Activated naive CD4-positive, alpha-beta T cell treated with anti-CD3 and anti-CD28 coated beads, Interleukin-2, amount 50 U/mL, for 16 hours (primary cell): ENCODE results near the gene XPR1.

ENCODE experiments used
- DNase-seq: peaks from one replicate; pipeline ENCODE4 v3.0.0-alpha.2; 2020

Gene XPR1

DNA sequence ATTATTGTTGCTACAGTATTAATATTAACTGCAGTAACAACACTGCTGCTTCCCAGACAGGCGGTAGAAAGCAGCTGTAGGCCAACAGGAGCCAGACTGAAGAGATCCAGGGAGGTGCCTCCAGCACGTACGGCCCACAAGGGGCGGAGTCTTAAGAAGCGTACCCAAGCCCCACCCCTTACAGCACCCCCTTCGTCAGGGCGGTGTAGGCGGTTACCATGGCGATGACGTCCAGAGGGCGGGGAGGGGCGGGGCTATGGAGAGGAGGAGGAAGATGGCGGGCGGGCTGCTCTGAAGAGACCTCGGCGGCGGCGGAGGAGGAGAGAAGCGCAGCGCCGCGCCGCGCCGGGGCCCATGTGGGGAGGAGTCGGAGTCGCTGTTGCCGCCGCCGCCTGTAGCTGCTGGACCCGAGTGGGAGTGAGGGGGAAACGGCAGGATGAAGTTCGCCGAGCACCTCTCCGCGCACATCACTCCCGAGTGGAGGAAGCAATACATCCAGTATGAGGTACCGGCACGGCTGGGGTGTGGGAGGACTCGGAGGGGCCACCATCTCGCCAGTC is at the start of gene XPR1:
TSS of gene XPR1 (plus strand) at position 257 of the 560 bp plus-strand sequence. CDS start at position 437, 180 bp downstream.
- DNase-seq, result peak; percentile 96

DNA sequence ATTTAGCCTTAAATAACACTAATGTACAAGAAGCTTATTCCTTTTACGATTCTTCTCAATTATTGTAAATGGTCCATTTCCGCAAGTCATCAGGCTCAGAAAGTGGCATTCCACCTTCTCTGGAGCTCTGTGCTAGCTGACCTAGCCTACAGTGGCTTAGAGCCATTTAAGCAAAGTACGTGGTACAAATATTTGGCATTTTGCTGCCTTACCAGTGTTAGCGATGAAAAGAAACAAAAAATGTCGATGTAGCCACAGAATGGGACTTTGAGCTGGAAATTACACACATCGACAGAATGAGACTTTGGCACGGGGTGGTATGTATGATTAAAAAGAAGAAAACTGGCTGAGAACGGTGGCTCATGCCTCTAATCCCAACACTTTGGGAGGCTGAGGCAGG is 47.0 kb upstream of the XPR1 start:
- no peak for DNase-seq

DNA sequence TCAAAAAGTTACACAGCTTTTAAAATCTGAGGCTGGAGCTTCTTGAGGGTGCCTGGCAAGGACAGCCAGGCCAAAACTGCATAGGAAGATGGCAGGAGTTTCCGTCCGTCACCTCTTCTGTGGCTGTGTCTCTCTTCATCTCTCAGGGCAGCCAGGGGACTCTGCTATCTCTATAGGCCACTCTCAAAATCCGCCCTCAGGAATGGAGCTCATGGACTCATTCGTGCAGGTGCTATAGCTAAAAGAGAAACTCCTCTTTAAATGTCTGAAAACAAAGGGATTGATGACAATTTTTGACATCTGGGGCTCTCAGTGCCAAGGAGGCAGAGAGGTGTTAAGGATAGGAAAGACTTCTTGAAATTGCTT is 45.8 kb upstream of the XPR1 start:
- DNase-seq, result no peak

DNA sequence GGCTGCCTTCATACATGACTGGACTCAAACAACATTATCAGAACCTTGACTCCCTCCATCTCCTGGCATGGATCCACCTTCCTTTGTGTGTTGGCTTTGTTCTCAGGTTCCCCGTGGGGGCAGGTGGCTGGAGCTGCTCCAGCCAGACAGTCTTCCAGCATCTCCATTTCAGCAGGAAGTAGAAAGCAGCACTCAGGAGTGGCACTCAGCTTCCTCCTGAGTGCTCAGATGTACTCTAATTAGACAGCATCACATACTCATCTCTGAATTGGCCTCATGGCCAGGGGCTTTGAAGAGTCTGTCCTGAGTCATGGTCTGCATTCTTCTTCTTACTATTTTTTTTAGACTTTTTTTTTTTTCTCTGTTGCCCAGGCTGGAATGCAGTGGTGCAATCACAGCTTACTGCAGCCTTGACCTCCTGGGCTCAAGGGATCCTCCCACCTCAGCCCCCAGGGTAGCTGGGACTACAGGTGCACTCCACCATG is 45.1 kb upstream of the XPR1 start:
- DNase-seq, result no peak

DNA sequence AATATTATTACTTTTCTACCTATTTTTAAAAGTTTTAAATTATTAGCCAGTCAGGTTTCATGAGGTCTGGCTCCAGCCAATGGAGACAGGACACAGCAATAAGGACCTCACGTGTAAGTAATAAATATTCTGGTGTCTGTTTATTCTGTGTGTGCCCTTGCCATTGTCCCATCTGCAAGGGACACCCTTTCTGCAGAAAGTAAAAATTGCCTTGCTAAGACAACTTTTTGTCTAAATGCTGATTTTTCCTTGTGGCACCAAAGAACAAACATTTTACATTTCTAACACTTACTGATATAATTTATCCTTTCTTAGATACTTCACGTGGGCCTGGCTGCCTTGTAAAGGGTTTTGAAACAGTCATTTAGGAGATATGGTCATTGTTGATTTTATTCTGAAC is 43.7 kb upstream of the XPR1 start:
- no peak for DNase-seq

DNA sequence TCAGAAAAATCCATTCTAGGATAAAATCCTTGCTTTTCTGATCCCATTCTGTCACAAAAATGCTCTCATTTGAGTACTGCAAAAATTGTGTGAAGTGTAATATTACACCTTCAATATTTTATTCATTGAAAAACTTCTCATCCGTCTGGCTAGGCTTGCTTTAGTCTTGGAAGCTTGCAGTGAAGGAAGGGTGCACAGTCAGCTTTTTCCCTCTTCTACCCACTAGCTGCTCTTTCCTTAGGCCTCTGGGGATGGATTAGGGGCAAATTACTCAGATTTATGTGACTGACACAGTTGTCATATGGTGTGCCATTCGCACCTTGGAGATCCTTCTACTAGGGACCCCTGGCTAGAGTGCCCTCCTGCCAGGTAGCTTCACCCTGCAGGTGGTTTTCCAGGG is 40.9 kb upstream of the XPR1 start:
- no peak for DNase-seq

DNA sequence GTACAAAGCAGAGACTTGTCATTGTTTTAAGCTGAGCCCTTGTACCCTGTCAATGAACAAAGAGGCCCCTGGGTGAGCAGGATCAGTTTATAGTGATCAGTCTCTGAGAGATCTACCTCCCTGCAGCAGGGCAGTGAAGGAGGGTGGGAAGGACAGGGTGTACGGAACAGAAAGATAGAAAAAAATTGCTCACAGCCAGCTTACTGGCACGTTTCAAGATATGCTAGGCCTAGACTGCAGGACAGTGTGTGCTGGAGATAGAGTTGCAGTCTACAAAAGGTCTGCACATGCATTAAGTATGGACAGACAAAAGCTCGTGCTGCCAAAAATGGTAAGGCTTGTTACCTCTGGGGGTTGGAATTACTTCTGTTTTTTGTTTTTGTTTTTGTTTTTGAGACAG is 38.4 kb upstream of the XPR1 start:
- DNase-seq, result no peak

GRCh38 chr1:180594723-180595122 is 37.1 kb upstream of the XPR1 start:
- no peak for DNase-seq

DNA sequence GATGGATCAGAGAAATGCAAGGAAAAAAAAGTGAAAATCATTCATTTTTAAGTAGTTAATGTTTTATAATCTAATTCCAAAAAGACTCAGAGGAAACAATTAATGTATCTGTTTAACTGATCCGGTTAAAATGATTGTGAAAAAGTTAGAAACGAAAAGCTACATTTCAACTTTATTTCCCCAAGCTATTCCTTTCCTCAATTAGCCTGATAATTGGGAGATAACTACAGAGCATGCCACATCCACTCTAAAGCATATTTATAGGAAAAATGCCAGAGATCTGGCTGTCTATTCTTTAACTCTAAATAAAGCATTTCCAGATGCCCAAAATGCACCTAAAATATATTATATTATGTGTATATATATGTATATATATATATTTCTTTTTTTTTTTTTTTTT is 35.9 kb upstream of the XPR1 start:
- DNase-seq, result no peak

- DNase-seq, result no peak
Observed at GRCh38 chr1:180597520-180597919, 34.3 kb upstream of the XPR1 start.

GRCh38 chr1:180598333-180598974 is 33.4 kb upstream of the XPR1 start:
- no peak for DNase-seq

GRCh38 chr1:180600343-180600742 is 31.5 kb upstream of the XPR1 start:
- no peak for DNase-seq

- DNase-seq, result no peak
Observed at GRCh38 chr1:180601512-180601911, 30.3 kb upstream of the XPR1 start.

DNA sequence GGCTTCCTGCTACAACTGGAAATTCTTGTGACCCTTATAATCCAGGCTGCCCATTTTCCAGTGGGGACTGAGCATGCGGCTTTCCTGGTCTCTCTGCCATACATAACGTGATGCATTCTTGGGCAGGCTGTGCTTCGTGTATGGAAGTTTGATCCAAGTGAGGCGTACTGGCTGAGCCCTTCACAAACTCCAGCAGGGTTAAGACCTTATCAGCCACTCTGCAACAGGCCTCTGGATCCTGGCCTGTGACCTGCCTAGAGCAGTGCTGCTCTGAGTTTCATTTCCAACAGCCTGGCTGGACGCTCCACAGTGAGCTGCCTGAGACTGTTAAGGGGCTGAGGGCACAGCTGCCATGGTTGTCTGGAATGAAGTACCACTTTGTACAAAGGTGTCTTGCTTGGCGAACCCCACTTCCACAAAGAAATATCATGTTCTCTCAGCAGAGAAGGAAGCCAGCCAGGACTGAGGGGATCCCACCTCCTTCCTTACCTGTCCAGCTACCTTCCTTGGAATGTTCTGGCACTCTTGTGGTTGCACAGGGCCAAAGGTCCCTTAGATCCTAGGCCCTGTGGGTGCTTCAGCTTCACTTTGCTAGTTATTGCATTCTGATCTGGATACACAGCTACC is 28.5 kb upstream of the XPR1 start:
- no peak for DNase-seq

GRCh38 chr1:180603850-180604226 is 28.0 kb upstream of the XPR1 start:
- no peak for DNase-seq

DNA sequence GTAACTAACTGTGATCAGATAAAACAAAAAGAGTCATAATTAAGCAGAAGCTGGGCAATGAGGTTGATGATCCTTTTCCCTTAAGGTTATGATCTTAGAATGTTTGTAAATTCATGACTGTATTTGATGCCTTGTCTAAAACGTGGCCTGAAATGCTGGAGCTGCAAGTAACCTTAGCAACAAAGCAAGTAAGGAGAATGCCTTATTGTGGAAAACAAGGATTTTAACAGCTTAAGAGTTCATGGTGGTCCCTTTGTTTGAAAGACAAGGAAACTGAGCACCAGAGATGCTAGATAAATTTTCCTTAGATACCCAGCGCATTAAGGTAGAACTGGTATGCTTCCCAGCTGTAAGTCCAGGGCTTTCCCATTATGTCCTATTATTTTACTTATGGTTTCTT is 25.7 kb upstream of the XPR1 start:
- DNase-seq, result no peak

DNA sequence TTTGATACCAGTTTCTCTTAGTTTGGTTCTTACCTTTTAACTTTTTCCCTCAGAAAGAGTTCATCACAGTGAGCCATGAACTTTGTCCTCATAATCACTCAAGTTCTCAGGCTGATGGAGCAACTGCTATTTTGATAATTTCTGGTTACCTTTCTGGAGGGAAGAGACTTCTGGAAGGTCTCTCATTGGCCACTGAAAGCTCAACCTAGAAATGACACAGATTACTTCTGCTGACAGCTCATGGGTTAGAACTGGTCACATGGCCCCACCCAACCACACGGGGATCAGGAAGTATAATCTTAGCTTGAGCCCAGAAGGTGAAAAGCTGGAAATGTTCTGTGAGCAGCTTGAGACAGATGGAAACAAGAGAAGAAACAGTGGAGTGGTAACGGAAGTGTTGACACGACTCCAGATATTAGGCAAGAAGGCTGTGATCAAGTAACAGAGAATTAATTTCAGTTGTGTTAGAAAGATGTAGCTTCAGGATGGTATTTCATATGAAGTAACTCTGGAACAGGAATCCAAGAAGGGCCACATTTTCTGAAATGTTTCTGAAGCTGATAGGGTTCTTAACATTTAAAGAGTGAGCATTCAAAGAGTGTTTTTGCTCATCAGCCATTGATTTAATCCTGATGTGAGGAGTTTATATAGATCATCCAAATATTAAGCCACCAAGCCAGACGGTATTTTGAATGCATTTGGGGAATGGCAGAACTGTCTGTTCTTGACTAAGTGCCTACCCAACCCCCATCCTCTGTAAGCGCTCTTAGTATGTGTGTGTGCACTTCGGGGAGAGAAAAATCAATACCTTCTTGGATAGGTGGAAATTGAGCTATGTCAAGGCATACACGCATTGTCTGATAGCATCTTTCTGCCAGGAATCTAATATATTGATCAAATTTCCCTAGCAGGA is 21.9 kb upstream of the XPR1 start:
- no peak for DNase-seq

GRCh38 chr1:180610556-180611015 is 21.2 kb upstream of the XPR1 start:
- no peak for DNase-seq

DNA sequence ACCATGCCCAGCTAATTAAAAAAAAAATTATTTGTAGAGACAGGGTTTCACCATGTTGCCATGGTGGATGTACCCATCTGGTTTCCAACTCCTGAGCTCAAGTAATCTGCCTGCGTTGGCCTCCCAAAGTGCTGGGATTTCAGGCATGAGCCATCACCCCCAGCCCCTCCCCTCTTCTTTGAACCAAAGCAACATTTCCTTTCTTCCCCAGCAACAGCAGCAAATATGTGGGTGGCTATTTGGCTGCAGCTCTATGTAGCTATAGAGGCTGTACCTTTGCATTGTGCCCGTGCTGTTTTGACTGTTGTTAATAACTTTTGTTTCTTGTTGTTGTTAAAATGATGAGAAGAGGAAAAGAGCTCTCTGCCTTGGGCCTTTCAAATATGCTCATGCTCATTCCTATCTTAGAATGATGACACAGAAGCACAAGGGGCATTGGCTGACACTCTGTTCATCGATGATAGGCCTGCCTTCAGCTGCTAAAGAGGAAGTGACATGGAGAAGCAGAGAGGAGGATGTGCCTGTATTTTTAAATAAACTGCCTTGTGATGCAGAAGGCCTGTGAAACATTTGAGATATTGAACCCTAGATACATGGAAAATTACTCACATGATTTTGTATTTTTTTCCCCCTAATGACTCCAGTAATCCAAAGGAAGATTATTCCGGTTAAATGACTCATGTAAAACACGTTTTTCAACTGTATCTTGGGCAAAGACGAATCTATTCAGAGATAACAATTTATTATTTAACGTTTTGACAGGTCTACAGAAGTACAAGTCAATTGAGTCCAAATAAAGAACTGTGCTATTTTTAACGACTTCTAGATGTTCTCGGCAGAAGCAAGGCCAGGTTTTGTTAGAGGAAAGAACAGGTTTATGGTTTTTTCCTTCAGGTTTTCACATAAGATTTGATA is 20.5 kb upstream of the XPR1 start:
- DNase-seq, result no peak

GRCh38 chr1:180612632-180613031 is 19.2 kb upstream of the XPR1 start:
- no peak for DNase-seq

DNA sequence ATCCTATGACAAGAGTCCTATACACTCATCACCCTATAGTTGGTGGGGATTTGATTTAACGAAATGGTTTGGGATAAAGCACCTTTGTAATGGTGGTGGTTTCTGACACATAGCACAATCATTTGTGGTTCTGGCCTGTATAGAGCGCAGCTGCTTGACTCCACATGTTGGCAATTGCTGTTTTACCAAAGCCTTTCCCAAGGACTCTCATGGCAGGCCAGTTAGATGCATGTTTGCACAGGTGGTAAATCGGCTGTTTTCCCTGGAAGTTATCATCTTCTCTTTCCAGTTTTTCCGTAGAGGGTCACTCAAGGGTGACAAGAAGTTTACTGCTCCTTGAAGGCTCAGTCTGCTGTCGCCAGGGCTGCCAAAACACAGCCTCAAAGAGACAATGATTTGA is 17.1 kb upstream of the XPR1 start:
- DNase-seq, result no peak
